ENCODE measurements around the gene SPRR2A.

The SPRR2A gene

GRCh38 chr1:153040950-153041631, 16.2 kb downstream of the SPRR2A start, which contains the start of gene SPRR2D:
TSS of gene SPRR2D (minus strand) at chr1:153041120. CDS start at chr1:153040346, 774 bp downstream.
- DNase-seq (ENCODE audit: low spot score) = no peak
- Histone ChIP-seq H3K4me3 (no peak within 1 kb of the TSS), H3K27ac (no peak within 1 kb of the TSS)
- no peak for TF ChIP-seq CTCF (IDR thresholded peaks at IDR 0.05)

GRCh38 chr1:153035211-153035610, 22.1 kb downstream of the SPRR2A start:
- no peak for TF ChIP-seq CTCF (IDR thresholded peaks at IDR 0.05)
- no peak for DNase-seq (ENCODE audit: low spot score)

GRCh38 chr1:153032677-153033308, 24.5 kb downstream of the SPRR2A start:
- no peak for TF ChIP-seq CTCF (IDR thresholded peaks at IDR 0.05)
- no peak for DNase-seq (ENCODE audit: low spot score)
- Histone ChIP-seq H3K27ac (no peak overlapping the region), H3K4me3 (no peak overlapping the region)

More at GRCh38 chr1:153035211-153035610, 22.1 kb downstream of the SPRR2A start:
- H3K27ac ChIP-seq = no peak overlapping the region
- H3K4me3 ChIP-seq = no peak overlapping the region

- no peak for TF ChIP-seq CTCF (IDR thresholded peaks at IDR 0.05)
- Histone ChIP-seq H3K27ac (no peak overlapping the region), H3K4me3 (no peak overlapping the region)
- no peak for DNase-seq (ENCODE audit: low spot score)
These were observed 25.2 kb downstream of the SPRR2A start for GRCh38 chr1:153032073-153032472.

GRCh38 chr1:153030895-153031294, 26.4 kb downstream of the SPRR2A start, which contains the start of gene SPRR1B:
TSS of gene SPRR1B (plus strand) at chr1:153031203. CDS start at chr1:153032346, 1,143 bp downstream.
- DNase-seq (ENCODE audit: low spot score) = no peak
- H3K27ac ChIP-seq = no peak within 1 kb of the TSS
- no peak for TF ChIP-seq CTCF (IDR thresholded peaks at IDR 0.05)
- H3K4me3 ChIP-seq = no peak within 1 kb of the TSS

- DNase-seq (ENCODE audit: low spot score) = no peak
- no peak for TF ChIP-seq CTCF (IDR thresholded peaks at IDR 0.05)
- no peak overlapping the region for H3K4me3 ChIP-seq
- H3K27ac ChIP-seq = no peak overlapping the region
These were observed 28.5 kb downstream of the SPRR2A start for GRCh38 chr1:153028766-153029165.

- no peak overlapping the region for H3K27ac ChIP-seq
- TF ChIP-seq CTCF (IDR thresholded peaks at IDR 0.05) = no peak
These were observed 31.5 kb downstream of the SPRR2A start for GRCh38 chr1:153025797-153026196.

More at GRCh38 chr1:153025797-153026196, 31.5 kb downstream of the SPRR2A start:
- no peak for DNase-seq (ENCODE audit: low spot score)
- H3K4me3 ChIP-seq = no peak overlapping the region

All from coronary artery (tissue), 2 donors.